ENCODE data around the gene VPREB3. TPM values are rescaled to one million over a fixed set of nuclear protein-coding genes. Genes with fewer than 3 reads are reported as not detected.

Gene VPREB3
- total and polyA plus RNA-seq, 2 donors (not counting 1 experiment from before 2014, with no cell fraction given), result 92.7 to 461 TPM

DNA sequence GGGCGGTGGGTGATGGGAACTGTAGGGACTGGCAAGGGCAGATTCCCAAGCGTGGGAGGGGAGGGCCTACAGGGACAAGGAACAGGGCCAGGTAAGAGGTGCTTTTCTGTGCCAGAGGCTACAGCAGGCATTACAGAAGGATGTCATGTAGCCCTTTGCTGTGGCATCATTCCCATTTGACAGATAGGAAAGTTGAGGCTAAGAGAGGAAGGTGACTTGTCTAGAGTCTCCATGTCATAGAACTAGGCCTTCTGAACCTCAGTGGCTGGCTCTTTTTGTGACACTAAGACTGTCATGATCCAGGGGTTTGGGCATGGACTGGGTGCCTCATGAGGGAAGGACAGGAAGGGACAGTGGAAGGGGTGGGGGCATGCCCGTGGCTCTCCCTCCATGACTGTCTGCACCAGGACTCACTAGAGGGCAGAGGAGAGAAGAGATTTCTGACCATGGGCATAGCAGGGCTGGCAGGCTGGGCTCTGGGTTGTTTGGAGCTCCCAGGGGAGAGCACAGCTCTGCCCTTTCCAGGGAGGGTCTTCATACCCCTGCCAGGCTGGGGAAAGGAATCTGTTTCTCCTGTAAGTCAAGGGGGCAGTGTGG lies 21.7 kb upstream of the VPREB3 start:
- DNase-seq (no peak), ATAC-seq (ENCODE audit: low read depth) (no peak)

More for the DNA sequence above, 21.7 kb upstream of the VPREB3 start:
- Histone ChIP-seq H3K79me2 (ENCODE audit: control insufficient read depth, insufficient read depth, low read length) (peaks cover 8% of the 10 kb centered on the region), H3K9me3 (ENCODE audit: control extremely low read depth in 1 of 3, control insufficient read depth in 2 of 3, insufficient read depth in 1 of 3, low read length in 2 of 3) (no peaks in the 10 kb centered on the region), H3K4me1 (ENCODE audit: control insufficient read depth in 2 of 2, insufficient read depth in 2 of 2, low read length in 2 of 2) (peaks cover 17 to 26% of the 10 kb centered on the region in 2 donors), H4K20me1 (ENCODE audit: control insufficient read depth, insufficient read depth, low read length, poor library complexity, severe bottlenecking) (peaks cover 7% of the 10 kb centered on the region), H3K9ac (ENCODE audit: low read length) (no peak overlapping the region), H2AFZ (ENCODE audit: insufficient read depth, low read depth, low read length, poor library complexity, severe bottlenecking) (no peak overlapping the region), H3K4me3 (ENCODE audit: control extremely low read depth in 1 of 5, extremely low read depth in 1 of 5, insufficient read depth in 1 of 5, low read depth in 2 of 5, low read length in 4 of 5) (no peak overlapping the region), H3K27me3 (replicated peaks in 1 of 4; ENCODE audit: control extremely low read depth in 1 of 4, control insufficient read depth in 3 of 4, insufficient read depth in 4 of 4, low read length in 3 of 4) (no peaks in the 10 kb centered on the region), H3K36me3 (replicated peaks in 1 of 2; ENCODE audit: control extremely low read depth in 1 of 2, control insufficient read depth in 1 of 2, extremely low read depth in 1 of 2, insufficient read depth in 2 of 2, low read length in 1 of 2) (peaks cover 0 to 7% of the 10 kb centered on the region in 2 experiments), H3K4me2 (replicated peaks; ENCODE audit: low read depth, low read length, poor library complexity, severe bottlenecking) (no peak overlapping the region), H3K27ac (ENCODE audit: low read length in 2 of 2) (no peak overlapping the region)
- no peaks in the 10 kb centered on the region for H3K27me3 Mint-ChIP-seq
- ChIA-PET CTCF (interaction anchor here (0.6 to 2.0 kb wide), 4 partner anchors 72 to 780 kb away, joined by 3 to 15 read pairs (median 4); partner anchors contain the start of gene SNRPD3), POLR2A (interaction anchor here (1.5 kb wide), 1 partner anchor 72 kb away, joined by 5 read pairs; no protein-coding TSS in a partner anchor)
- H3K9me3 Mint-ChIP-seq (ENCODE audit: insufficient read depth), result no peaks in the 10 kb centered on the region
- intact Hi-C loops (cut with micrococcal nuclease), result no loop called here
- TF ChIP-seq, protein P1, sequence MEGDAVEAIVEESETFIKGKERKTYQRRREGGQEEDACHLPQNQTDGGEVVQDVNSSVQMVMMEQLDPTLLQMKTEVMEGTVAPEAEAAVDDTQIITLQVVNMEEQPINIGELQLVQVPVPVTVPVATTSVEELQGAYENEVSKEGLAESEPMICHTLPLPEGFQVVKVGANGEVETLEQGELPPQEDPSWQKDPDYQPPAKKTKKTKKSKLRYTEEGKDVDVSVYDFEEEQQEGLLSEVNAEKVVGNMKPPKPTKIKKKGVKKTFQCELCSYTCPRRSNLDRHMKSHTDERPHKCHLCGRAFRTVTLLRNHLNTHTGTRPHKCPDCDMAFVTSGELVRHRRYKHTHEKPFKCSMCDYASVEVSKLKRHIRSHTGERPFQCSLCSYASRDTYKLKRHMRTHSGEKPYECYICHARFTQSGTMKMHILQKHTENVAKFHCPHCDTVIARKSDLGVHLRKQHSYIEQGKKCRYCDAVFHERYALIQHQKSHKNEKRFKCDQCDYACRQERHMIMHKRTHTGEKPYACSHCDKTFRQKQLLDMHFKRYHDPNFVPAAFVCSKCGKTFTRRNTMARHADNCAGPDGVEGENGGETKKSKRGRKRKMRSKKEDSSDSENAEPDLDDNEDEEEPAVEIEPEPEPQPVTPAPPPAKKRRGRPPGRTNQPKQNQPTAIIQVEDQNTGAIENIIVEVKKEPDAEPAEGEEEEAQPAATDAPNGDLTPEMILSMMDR (IDR thresholded peaks at IDR 0.05), result no peak
- no peak for TF ChIP-seq EZH2 (IDR thresholded peaks at IDR 0.05; ENCODE audit: borderline replicate concordance, insufficient read depth, low read depth, low read length, poor library complexity, severe bottlenecking)
- H3K4me3 Mint-ChIP-seq, result no peak overlapping the region
- no peak overlapping the region for H3K27ac Mint-ChIP-seq
- WGBS (ENCODE audit: insufficient coverage), result 100% methylated on average over 2 of the region's 3 CpGs
- peaks cover 24% of the 10 kb centered on the region for H3K4me1 Mint-ChIP-seq

Measured in B cell (primary cell).